Fibroblast of pulmonary artery (primary cell): ENCODE data around the gene RPA3.

Experiments
- DNase-seq: peaks from one replicate; pipeline ENCODE4 v3.0.0-alpha.2; 2010; ENCODE audit warnings: low read depth
- H3K4me3 ChIP-seq: replicated peaks from 2 replicates; pipeline ENCODE4 v1.5.1; 2011; ENCODE audit warnings: low read depth, mild to moderate bottlenecking, control low read depth, low read length, moderate library complexity
- CTCF ChIP-seq: IDR thresholded peaks from 2 replicates; pipeline ENCODE4 v1.5.1; 2011; ENCODE audit warnings: mild to moderate bottlenecking, control low read depth, low read length, inconsistent platforms; ENCODE audit errors: missing control alignments

RPA3 gene

GRCh38 chr7:7699380-7699779, 19.0 kb downstream of the RPA3 start:
- no peak for DNase-seq
- H3K4me3 ChIP-seq, result no peak overlapping the region
- TF ChIP-seq CTCF, result no peak

- no peak for DNase-seq
- no peak overlapping the region for H3K4me3 ChIP-seq
- no peak for TF ChIP-seq CTCF
Observed at GRCh38 chr7:7698930-7699329, 19.5 kb downstream of the RPA3 start.

GRCh38 chr7:7696458-7697119, 21.8 kb downstream of the RPA3 start:
- no peak for TF ChIP-seq CTCF
- no peak overlapping the region for H3K4me3 ChIP-seq
- DNase-seq, result no peak

- TF ChIP-seq CTCF, result no peak
- no peak for DNase-seq
- no peak overlapping the region for H3K4me3 ChIP-seq
Observed at GRCh38 chr7:7695111-7695817, 23.1 kb downstream of the RPA3 start.

GRCh38 chr7:7694542-7694941, 23.9 kb downstream of the RPA3 start:
- DNase-seq, result no peak
- no peak for TF ChIP-seq CTCF
- H3K4me3 ChIP-seq, result no peak overlapping the region

GRCh38 chr7:7693881-7694280, 24.5 kb downstream of the RPA3 start:
- TF ChIP-seq CTCF, result no peak
- H3K4me3 ChIP-seq, result no peak overlapping the region
- DNase-seq, result peak; percentile 72

- no peak for DNase-seq
- no peak for TF ChIP-seq CTCF
- no peak overlapping the region for H3K4me3 ChIP-seq
Observed at GRCh38 chr7:7688956-7689355, 29.5 kb downstream of the RPA3 start.
